Immature natural killer cell (primary cell): ENCODE measurements around the gene H2BW1. TPM values are rescaled to one million over a fixed set of nuclear protein-coding genes. Genes with fewer than 3 reads are reported as not detected.

Source experiments
- polyA plus RNA-seq, 3 donors: library from polyadenylated mRNA; unstranded; fragments of 300-500 nt; fragmentation: Illumina TruSeq; gene quantifications; one replicate each; pipeline ENCODE4 v1.2.3, GENCODE V29; 2021

Gene H2BW1
- polyA plus RNA-seq, 3 donors from 2014 or later, result not detected

Other genes with a start within 250 kb of the H2BW1 start
- gene PLP1, start 236.9 kb downstream of the H2BW1 start, polyA plus RNA-seq, result not detected
- under 1 TPM; 0.33 to 0.43 (median 0.38) TPM for gene RAB9B, start 181.5 kb downstream of the H2BW1 start, polyA plus RNA-seq
- 10 to 100 TPM in 2 of 3 donors, 1 to 10 TPM in 1; 6.8 to 12.1 (median 10.7) TPM for gene TMSB15B, start 51.1 kb downstream of the H2BW1 start, polyA plus RNA-seq
- gene H2BW2, start 26.2 kb upstream of the H2BW1 start, polyA plus RNA-seq, result not detected
- gene TMSB15C, start 62.5 kb upstream of the H2BW1 start, polyA plus RNA-seq, result 1 to 10 TPM in 1 of 3 donors, under 1 TPM in 1, not detected in 1; 0.68 to 1.0 TPM
- gene ZCCHC18, start 98.8 kb upstream of the H2BW1 start, polyA plus RNA-seq, result 1 to 10 TPM; 4.0 to 5.0 (median 4.3) TPM
- 10 to 100 TPM in 2 of 3 donors, 1 to 10 TPM in 1; 9.9 to 14.9 (median 13.9) TPM for gene SLC25A53, start 143.3 kb upstream of the H2BW1 start, polyA plus RNA-seq
- 10 to 100 TPM; 13.1 to 24.7 (median 13.6) TPM for gene FAM199X, start 152.7 kb upstream of the H2BW1 start, polyA plus RNA-seq
- not detected for gene ESX1, start 241.2 kb upstream of the H2BW1 start, polyA plus RNA-seq